SK-N-SH (cell line): ENCODE data around the gene MEAK7. TPM values are rescaled to one million over a fixed set of nuclear protein-coding genes. Genes with fewer than 3 reads are reported as not detected.

Experiments
- CTCF ChIA-PET: fragments of 300-600, 350-600 bp; formaldehyde crosslinking; extraction: SDS; loops from one replicate; lab custom pipeline; 2021; lab: Yijun Ruan, JAX
- POLR2A ChIA-PET: fragments of 350-600 bp; sonication (Branson Sonifier 250); formaldehyde crosslinking; extraction: SDS; loops from one replicate; lab custom pipeline; 2020; ENCODE audit warnings: antibody characterized with exemption, inconsistent platforms; lab: Yijun Ruan, JAX
- DNase-seq: peaks from one replicate; pipeline ENCODE4 v3.0.0; 2012
- H2AFZ ChIP-seq: fragments of 200-600 bp; sonication (generic); 2 replicates; pipeline ENCODE4 v1.8.1; 2016; ENCODE audit warnings: antibody characterized with exemption, mild to moderate bottlenecking, low read depth
- H3F3A ChIP-seq: fragments of 200-600 bp; sonication (generic); replicated peaks from 2 replicates; pipeline ENCODE3; 2016; ENCODE audit warnings: antibody characterized with exemption, mild to moderate bottlenecking; ENCODE audit not compliant: insufficient read depth
- H3K27ac ChIP-seq, 2 experiments: fragments of 200-500 bp in 1 of 2; fragments of 200-600 bp in 1 of 2; sonication (Bioruptor generic) in 1 of 2; sonication (generic), shearing (Covaris generic) in 1 of 2; 2 replicates each; pipeline versions ENCODE4 v1.5.1 to v1.6.1; 2014 to 2016; ENCODE audit warnings: low read depth in 2 of 2, inconsistent platforms in 1 of 2, low read length in 1 of 2, mild to moderate bottlenecking in 1 of 2, mixed read lengths in 1 of 2
- H3K27me3 ChIP-seq: fragments of 200-600 bp; sonication (generic), shearing (Covaris generic); 2 replicates; pipeline ENCODE4 v1.6.1; 2016; ENCODE audit warnings: mixed run types; ENCODE audit not compliant: insufficient read depth
- H3K36me3 ChIP-seq, 2 experiments: fragments of 200-500 bp in 1 of 2; fragments of 200-600 bp in 1 of 2; sonication (Bioruptor generic) in 1 of 2; sonication (generic) in 1 of 2; replicated peaks in 1 of 2; 2 replicates each; pipeline versions ENCODE3 to v1.5.1; 2014 to 2016; ENCODE audit warnings: low read length in 1 of 2, mild to moderate bottlenecking in 1 of 2; ENCODE audit not compliant: insufficient read depth in 2 of 2, control insufficient read depth in 1 of 2
- H3K4me1 ChIP-seq, 2 experiments: fragments of 200-500 bp in 1 of 2; fragments of 200-600 bp in 1 of 2; sonication (Bioruptor generic) in 1 of 2; sonication (generic), shearing (Covaris generic) in 1 of 2; 2 replicates each; pipeline versions ENCODE4 v1.5.1 to v1.6.1; 2014 to 2016; ENCODE audit warnings: low read depth in 1 of 2, low read length in 1 of 2, mixed run types in 1 of 2; ENCODE audit not compliant: insufficient read depth in 2 of 2, control insufficient read depth in 1 of 2
- H3K4me2 ChIP-seq: fragments of 200-600 bp; sonication (generic), shearing (Covaris generic); 2 replicates; pipeline ENCODE4 v1.6.1; 2017; ENCODE audit warnings: mixed run types
- H3K4me3 ChIP-seq, 2 experiments: fragments of 200-500 bp in 1 of 2; fragments of 200-600 bp in 1 of 2; sonication (Bioruptor generic) in 1 of 2; sonication (generic), shearing (Covaris generic) in 1 of 2; 2 replicates each; pipeline versions ENCODE4 v1.5.1 to v1.8.1; 2014 to 2016; ENCODE audit warnings: low read depth in 2 of 2, inconsistent platforms in 1 of 2, low read length in 1 of 2, mild to moderate bottlenecking in 1 of 2, mixed read lengths in 1 of 2, moderate library complexity in 1 of 2
- H3K79me2 ChIP-seq: fragments of 200-600 bp; sonication (generic); 2 replicates; pipeline ENCODE4 v1.8.1; 2017; ENCODE audit warnings: mild to moderate bottlenecking; ENCODE audit not compliant: insufficient read depth
- H3K9ac ChIP-seq: fragments of 200-600 bp; sonication (generic); 2 replicates; pipeline ENCODE4 v1.6.1; 2017; ENCODE audit warnings: mixed run types
- H3K9me2 ChIP-seq: fragments of 200-600 bp; sonication (generic); 2 replicates; pipeline ENCODE4 v1.6.1; 2017; ENCODE audit warnings: mixed run types
- H3K9me3 ChIP-seq: fragments of 200-600 bp; sonication (generic); 2 replicates; pipeline ENCODE4 v1.6.1; 2017; ENCODE audit warnings: mixed run types, mild to moderate bottlenecking, moderate library complexity
- H4K20me1 ChIP-seq: fragments of 200-600 bp; sonication (generic); 2 replicates; pipeline ENCODE4 v1.6.1; 2017; ENCODE audit warnings: mild to moderate bottlenecking, mixed run types; ENCODE audit not compliant: insufficient read depth
- CHD2 ChIP-seq: fragments of 150-350 bp; IDR thresholded peaks from 2 replicates; pipeline ENCODE4 v1.6.1; 2018; ENCODE audit warnings: low read length; ENCODE audit not compliant: partially characterized antibody
- CTCF ChIP-seq: fragments of 200-600 bp; sonication (generic); IDR thresholded peaks from 2 replicates; pipeline ENCODE4 v1.6.1; 2017; ENCODE audit warnings: antibody characterized with exemption, mild to moderate bottlenecking, moderate library complexity
- EZH2phosphoT487 ChIP-seq: fragments of 200-600 bp; sonication (generic); IDR thresholded peaks from 2 replicates; pipeline ENCODE4 v1.6.1; 2017; ENCODE audit warnings: low read depth, mixed run types, mild to moderate bottlenecking, antibody characterized with exemption, moderate library complexity, borderline replicate concordance
- FOSL2 ChIP-seq: IDR thresholded peaks from 2 replicates; pipeline ENCODE4 v1.4.0; 2012; ENCODE audit warnings: low read depth, mild to moderate bottlenecking, moderate library complexity, borderline replicate concordance
- FOXM1 ChIP-seq: IDR thresholded peaks from 2 replicates; pipeline ENCODE4 v1.4.0; 2012; ENCODE audit warnings: low read depth, mild to moderate bottlenecking
- GABPA ChIP-seq: IDR thresholded peaks from 2 replicates; pipeline ENCODE4 v1.4.0; 2012; ENCODE audit warnings: low read depth, mild to moderate bottlenecking
- JUND ChIP-seq: IDR thresholded peaks from 2 replicates; pipeline ENCODE4 v1.4.0; 2012
- MEF2A ChIP-seq: IDR thresholded peaks from 2 replicates; pipeline ENCODE4 v1.4.0; 2012; ENCODE audit warnings: low read depth, borderline replicate concordance
- MXI1 ChIP-seq: IDR thresholded peaks from 2 replicates; pipeline ENCODE4 v1.6.1; 2012; ENCODE audit warnings: mild to moderate bottlenecking, low read depth, low read length, improper control_type of control experiment
- PBX3 ChIP-seq: IDR thresholded peaks from 2 replicates; pipeline ENCODE4; 2012
- SIN3A ChIP-seq: IDR thresholded peaks from 2 replicates; pipeline ENCODE4 v1.6.1; 2012; ENCODE audit warnings: low read depth, mild to moderate bottlenecking, low read length, moderate library complexity, borderline replicate concordance
- SMC3 ChIP-seq: IDR thresholded peaks from 2 replicates; pipeline ENCODE4 v1.6.1; 2012; ENCODE audit warnings: low read depth, low read length, improper control_type of control experiment
- USF1 ChIP-seq: IDR thresholded peaks from 2 replicates; pipeline ENCODE4 v1.4.0; 2012; ENCODE audit warnings: low read depth, borderline replicate concordance
- ZBTB33 ChIP-seq: IDR thresholded peaks from 2 replicates; pipeline ENCODE4 v1.4.0; 2012; ENCODE audit warnings: low read depth, borderline replicate concordance
- WGBS: methylation state at CpG from one replicate; pipeline ENCODE4 v1.1.6; 2017; ENCODE audit warnings: low lambda C conversion rate; 5-methylcytosine and 5-hydroxymethylcytosine counted together
- polyA plus RNA-seq, 3 experiments: library from polyadenylated mRNA; depleted of rRNA; stranded (reverse); fragments of >200 nt; gene quantifications; 2 replicates each; pipeline ENCODE4 v1.2.3, GENCODE V29; 2012

The MEAK7 gene
- polyA plus RNA-seq, 1 of the 3 experiments (the other 2 are of a cell fraction) = 11.9 TPM

- TF ChIP-seq MXI1 = no peak
- TF ChIP-seq JUND = no peak
- no peak for TF ChIP-seq EZH2phosphoT487
- TF ChIP-seq PBX3 = no peak
- no peak for TF ChIP-seq CHD2
- TF ChIP-seq FOSL2 = no peak
- no peak for TF ChIP-seq ZBTB33
- TF ChIP-seq USF1 = no peak
- TF ChIP-seq CTCF = no peak
- TF ChIP-seq SMC3 = no peak
- no peak for TF ChIP-seq GABPA
- TF ChIP-seq MEF2A = no peak
- TF ChIP-seq FOXM1 = no peak
- TF ChIP-seq SIN3A = no peak
- Histone ChIP-seq H3K4me3 (no peak overlapping the region), H3K9ac (no peak overlapping the region), H2AFZ (no peak overlapping the region), H3K27ac (no peak overlapping the region), H3K9me3 (no peaks in the 10 kb centered on the region), H3K79me2 (no peaks in the 10 kb centered on the region), H3F3A (no peaks in the 10 kb centered on the region), H3K36me3 (peaks cover 6 to 9% of the 10 kb centered on the region in 2 experiments), H3K27me3 (no peaks in the 10 kb centered on the region), H3K9me2 (no peaks in the 10 kb centered on the region), H3K4me1 (no peaks in the 10 kb centered on the region; a peak in 1 of 4 replicates), H4K20me1 (no peaks in the 10 kb centered on the region), H3K4me2 (no peak overlapping the region)
- DNase-seq = no peak
- WGBS = 98% methylated on average over 8 of the region's 8 CpGs
- ChIA-PET CTCF (interaction anchor here (0.9 to 1.3 kb wide), 3 partner anchors 21 to 274 kb away, joined by 3 to 4 read pairs (median 3); partner anchors contain the start of gene TAF1C), POLR2A (no interaction called here)
These were observed 43.4 kb downstream of the MEAK7 start for GRCh38 chr16:84461029-84461412.
